Mesothelial cell of epicardium (in vitro differentiated cells): ENCODE results near the gene GGT7. TPM values are rescaled to one million over a fixed set of nuclear protein-coding genes. Genes with fewer than 3 reads are reported as not detected.

Experiments used
- DNase-seq, 2 experiments: peaks; one replicate each; pipeline ENCODE4 v3.0.0; 2021; ENCODE audit warnings: low spot score in 2 of 2; ENCODE audit not compliant: unreplicated experiment in 2 of 2
- H3K27ac Mint-ChIP-seq: 2 replicates; pipeline ENCODE4 v1.8.0; 2021; ENCODE audit warnings: mixed read lengths
- H3K27me3 Mint-ChIP-seq: 2 replicates; pipeline ENCODE4 v1.8.0; 2021; ENCODE audit warnings: low read depth, mixed read lengths
- H3K36me3 Mint-ChIP-seq: 2 replicates; pipeline ENCODE4 v1.8.0; 2021; ENCODE audit warnings: mixed read lengths
- H3K4me1 Mint-ChIP-seq: 2 replicates; pipeline ENCODE4 v1.8.0; 2021; ENCODE audit warnings: mixed read lengths
- H3K4me3 Mint-ChIP-seq: 2 replicates; pipeline ENCODE4 v1.8.0; 2021; ENCODE audit warnings: mild to moderate bottlenecking, moderate library complexity, mixed read lengths
- H3K9me3 Mint-ChIP-seq: 2 replicates; pipeline ENCODE4 v1.8.0; 2021; ENCODE audit warnings: mixed read lengths
- total RNA-seq: library from RNA; stranded (reverse); gene quantifications from 3 replicates; pipeline ENCODE4 v1.2.1, GENCODE V29; 2021
- TF ChIP-seq, protein P1 (sequence below): fragments of 200-600 bp; sonication (generic); IDR thresholded peaks from one replicate; pipeline ENCODE4 v1.5.0; 2021; ENCODE audit warnings: antibody characterized with exemption; ENCODE audit not compliant: unreplicated experiment

The GGT7 gene
- total RNA-seq, 1 donor from 2014 or later = 35.9 TPM

DNA sequence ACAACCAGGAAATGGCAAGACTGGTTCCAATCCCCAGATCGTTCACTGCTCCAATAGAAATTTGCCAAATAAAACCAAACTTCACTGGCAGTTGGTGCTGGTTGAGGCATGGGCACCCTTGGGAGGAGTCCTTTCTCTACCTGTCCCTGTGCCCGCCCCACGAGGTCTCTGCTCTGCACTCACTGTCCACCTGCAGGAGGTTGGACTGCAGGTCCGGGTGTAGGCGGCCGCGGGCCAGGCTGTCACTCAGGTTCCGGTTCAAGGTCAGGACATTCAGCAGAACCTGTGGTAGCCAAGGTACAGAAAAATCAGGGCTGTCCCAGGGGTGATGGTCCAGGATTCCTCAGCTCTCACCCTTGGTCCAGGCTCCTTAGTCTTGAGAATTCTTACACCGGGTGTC, 22.9 kb downstream of the GGT7 start:
- no peaks in the 10 kb centered on the region for H3K9me3 Mint-ChIP-seq

DNA sequence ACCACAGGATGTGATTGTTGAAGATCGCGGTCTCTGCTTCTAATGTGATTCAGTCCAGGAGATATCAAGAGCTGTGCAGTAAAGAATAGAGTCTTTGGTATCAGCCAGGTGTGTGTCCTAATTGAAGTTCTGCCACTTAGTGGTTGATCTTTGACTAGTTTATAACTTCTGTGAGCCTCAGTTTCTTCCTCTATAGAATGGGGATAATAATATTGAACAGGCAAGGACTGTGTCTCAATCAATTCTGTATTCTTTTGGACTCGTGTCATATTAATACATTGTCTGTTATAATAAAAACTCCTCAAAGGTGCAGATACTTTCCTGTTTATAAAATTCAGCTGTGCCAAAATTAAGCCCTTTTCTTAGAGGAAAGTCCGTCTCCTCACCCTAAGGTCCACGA, 24.1 kb downstream of the GGT7 start:
- DNase-seq = no peak
- Mint-ChIP-seq H3K27ac (no peak overlapping the region), H3K4me3 (no peak overlapping the region), H3K36me3 (peaks cover 25% of the 10 kb centered on the region), H3K4me1 (no peaks in the 10 kb centered on the region), H3K27me3 (no peaks in the 10 kb centered on the region), H3K9me3 (no peaks in the 10 kb centered on the region)
- TF ChIP-seq, protein P1, sequence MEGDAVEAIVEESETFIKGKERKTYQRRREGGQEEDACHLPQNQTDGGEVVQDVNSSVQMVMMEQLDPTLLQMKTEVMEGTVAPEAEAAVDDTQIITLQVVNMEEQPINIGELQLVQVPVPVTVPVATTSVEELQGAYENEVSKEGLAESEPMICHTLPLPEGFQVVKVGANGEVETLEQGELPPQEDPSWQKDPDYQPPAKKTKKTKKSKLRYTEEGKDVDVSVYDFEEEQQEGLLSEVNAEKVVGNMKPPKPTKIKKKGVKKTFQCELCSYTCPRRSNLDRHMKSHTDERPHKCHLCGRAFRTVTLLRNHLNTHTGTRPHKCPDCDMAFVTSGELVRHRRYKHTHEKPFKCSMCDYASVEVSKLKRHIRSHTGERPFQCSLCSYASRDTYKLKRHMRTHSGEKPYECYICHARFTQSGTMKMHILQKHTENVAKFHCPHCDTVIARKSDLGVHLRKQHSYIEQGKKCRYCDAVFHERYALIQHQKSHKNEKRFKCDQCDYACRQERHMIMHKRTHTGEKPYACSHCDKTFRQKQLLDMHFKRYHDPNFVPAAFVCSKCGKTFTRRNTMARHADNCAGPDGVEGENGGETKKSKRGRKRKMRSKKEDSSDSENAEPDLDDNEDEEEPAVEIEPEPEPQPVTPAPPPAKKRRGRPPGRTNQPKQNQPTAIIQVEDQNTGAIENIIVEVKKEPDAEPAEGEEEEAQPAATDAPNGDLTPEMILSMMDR = no peak

More for the DNA sequence above, 22.9 kb downstream of the GGT7 start:
- Mint-ChIP-seq H3K36me3 (peaks cover 26% of the 10 kb centered on the region), H3K4me3 (no peak overlapping the region), H3K27me3 (no peaks in the 10 kb centered on the region), H3K4me1 (no peaks in the 10 kb centered on the region), H3K27ac (no peak overlapping the region)
- TF ChIP-seq, protein P1 = no peak
- no peak for DNase-seq

DNA sequence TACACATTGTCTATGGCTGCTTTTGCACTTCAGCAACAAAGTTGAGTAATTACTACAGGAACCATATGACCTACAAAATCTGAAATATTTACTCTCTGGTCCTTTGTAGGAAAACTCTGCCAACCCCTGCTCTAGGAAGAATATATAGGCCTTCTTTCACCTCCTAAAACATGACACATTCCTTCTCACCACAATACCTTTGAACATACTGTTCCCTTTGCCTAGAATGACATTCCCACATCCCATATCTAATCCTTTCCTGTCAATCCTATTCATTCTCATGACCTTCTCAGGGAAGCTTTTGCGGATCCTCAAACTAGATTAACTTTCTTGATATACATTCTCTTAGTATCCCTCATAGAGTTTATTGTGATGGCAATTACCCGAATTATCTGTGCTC, 29.2 kb downstream of the GGT7 start:
- Mint-ChIP-seq H3K27me3 (peaks cover 2% of the 10 kb centered on the region), H3K4me1 (no peaks in the 10 kb centered on the region), H3K4me3 (no peak overlapping the region), H3K9me3 (no peaks in the 10 kb centered on the region), H3K36me3 (peaks cover 17% of the 10 kb centered on the region), H3K27ac (no peak overlapping the region)
- no peak for DNase-seq
- TF ChIP-seq, protein P1 = no peak

DNA sequence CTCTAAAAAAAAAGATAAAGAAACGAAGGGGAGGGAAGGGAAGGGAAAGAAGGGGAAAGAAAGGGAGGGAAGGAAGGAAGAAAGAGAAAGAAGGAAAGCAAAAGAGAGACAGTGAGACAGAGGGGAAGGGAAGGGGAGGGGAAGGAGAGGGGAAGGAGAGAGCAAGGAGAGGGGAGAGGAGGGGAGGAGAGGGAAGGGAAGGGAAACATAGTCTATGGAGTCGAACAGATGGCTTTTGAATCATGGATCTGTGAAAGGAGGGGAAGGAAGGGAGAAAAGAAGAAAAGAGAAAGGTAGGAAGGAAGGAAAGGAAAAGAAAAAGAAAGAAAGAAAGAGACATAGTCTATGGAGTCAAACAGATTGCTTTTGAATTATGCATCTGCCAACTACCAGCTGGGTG, 30.5 kb downstream of the GGT7 start:
- Mint-ChIP-seq H3K4me1 (no peaks in the 10 kb centered on the region), H3K27me3 (peaks cover 4% of the 10 kb centered on the region), H3K36me3 (peaks cover 12% of the 10 kb centered on the region), H3K4me3 (no peak overlapping the region), H3K27ac (no peak overlapping the region), H3K9me3 (no peaks in the 10 kb centered on the region)
- TF ChIP-seq, protein P1 = no peak
- no peak for DNase-seq

DNA sequence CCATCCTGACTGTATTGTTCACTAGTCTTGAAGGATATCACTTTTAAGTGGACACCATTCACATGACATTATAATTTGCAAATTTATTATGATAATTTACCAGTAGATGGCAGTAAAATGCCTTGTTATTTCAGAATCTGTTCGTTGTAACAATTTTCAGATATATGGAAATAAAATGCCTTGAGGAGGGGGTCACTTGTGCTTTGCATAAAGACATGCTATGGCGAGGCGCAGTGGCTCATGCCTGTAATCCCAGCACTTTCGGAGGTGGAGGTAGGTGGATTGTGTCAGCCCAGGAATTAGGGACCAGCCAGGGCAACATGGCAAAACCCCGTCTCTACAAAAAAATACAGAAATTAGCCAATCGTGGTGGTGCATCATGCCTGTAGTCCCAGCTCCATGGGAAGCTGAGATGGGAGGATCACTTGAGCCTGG, 38.2 kb downstream of the GGT7 start:
- Mint-ChIP-seq H3K27ac (no peak overlapping the region), H3K9me3 (no peaks in the 10 kb centered on the region), H3K27me3 (peaks cover 17% of the 10 kb centered on the region), H3K4me3 (no peak overlapping the region), H3K4me1 (peaks cover 2% of the 10 kb centered on the region), H3K36me3 (no peaks in the 10 kb centered on the region)
- DNase-seq = peak in 1 of 2 experiments; percentile 31
- TF ChIP-seq, protein P1 = peak; percentile 55

DNA sequence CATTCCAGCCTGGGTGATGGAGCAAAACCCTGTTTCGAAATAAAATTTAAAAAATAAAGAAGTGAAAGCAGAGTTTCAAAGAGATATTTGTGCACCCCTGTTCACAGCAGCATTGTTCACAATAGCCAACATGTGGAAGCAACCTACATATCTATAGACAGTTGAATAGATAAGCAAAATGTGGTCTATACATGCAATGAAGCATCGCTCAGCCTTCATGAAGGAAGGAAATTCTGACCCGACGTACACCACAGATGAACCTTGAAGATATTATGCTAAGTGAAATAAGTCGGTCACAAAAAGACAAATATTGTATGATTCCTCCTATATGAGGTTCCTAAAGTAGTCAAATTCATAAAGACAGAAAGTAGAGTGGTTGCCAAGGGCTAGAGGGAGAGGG, 40.7 kb downstream of the GGT7 start:
- Mint-ChIP-seq H3K4me3 (no peak overlapping the region), H3K36me3 (no peaks in the 10 kb centered on the region), H3K27ac (no peak overlapping the region), H3K4me1 (peaks cover 2% of the 10 kb centered on the region), H3K9me3 (no peaks in the 10 kb centered on the region), H3K27me3 (peaks cover 13% of the 10 kb centered on the region)
- peak in 1 of 2 experiments; percentile 6 for DNase-seq
- TF ChIP-seq, protein P1 = no peak
